GM13977 (cell line): ENCODE results near the gene DNAH2.

Experiments
- DNase-seq: peaks from one replicate; pipeline ENCODE4 v3.0.0; 2012; ENCODE audit warnings: low spot score
- in situ Hi-C: fragments of 300-500 bp; cut with MboI; formaldehyde crosslinking; loops from one replicate; pipeline ENCODE4 v1.12.0; 2022; ENCODE audit warnings: low sequenced_read_pairs, low pct_unique_long_range_greater_than_20kb, mixed read lengths, inconsistent platforms; ENCODE audit not compliant: unreplicated experiment
- TF ChIP-seq, protein P1 (sequence below): IDR thresholded peaks from 2 replicates; pipeline ENCODE4 v1.5.1; 2012; ENCODE audit warnings: mild to moderate bottlenecking, control low read depth; ENCODE audit not compliant: insufficient read depth; ENCODE audit errors: extremely low read depth, missing control alignments

Gene DNAH2

DNA sequence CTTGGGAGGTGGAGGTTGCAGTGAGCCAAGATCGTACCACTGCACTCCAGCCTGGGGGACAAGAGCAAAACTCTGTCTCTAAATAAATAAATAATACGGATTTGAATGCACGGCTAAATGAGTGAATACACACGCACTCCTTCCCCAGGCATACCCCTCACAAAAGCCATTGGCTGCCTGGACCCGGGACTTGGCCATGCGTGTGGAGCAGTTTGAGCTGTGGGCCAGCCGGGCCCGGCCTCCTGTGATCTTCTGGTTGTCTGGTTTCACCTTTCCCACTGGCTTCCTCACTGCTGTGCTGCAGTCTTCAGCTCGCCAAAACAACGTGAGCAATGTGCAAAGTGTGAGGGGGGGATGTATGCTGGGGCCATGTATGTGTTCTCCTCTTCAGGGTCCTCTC is 114.9 kb downstream of the DNAH2 start:
- DNase-seq = no peak
- TF ChIP-seq, protein P1, sequence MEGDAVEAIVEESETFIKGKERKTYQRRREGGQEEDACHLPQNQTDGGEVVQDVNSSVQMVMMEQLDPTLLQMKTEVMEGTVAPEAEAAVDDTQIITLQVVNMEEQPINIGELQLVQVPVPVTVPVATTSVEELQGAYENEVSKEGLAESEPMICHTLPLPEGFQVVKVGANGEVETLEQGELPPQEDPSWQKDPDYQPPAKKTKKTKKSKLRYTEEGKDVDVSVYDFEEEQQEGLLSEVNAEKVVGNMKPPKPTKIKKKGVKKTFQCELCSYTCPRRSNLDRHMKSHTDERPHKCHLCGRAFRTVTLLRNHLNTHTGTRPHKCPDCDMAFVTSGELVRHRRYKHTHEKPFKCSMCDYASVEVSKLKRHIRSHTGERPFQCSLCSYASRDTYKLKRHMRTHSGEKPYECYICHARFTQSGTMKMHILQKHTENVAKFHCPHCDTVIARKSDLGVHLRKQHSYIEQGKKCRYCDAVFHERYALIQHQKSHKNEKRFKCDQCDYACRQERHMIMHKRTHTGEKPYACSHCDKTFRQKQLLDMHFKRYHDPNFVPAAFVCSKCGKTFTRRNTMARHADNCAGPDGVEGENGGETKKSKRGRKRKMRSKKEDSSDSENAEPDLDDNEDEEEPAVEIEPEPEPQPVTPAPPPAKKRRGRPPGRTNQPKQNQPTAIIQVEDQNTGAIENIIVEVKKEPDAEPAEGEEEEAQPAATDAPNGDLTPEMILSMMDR = no peak
- in situ Hi-C loops = no loop called here

GRCh38 chr17:7833011-7833794 is 115.7 kb downstream of the DNAH2 start:
- TF ChIP-seq, protein P1 = no peak
- in situ Hi-C loops = no loop called here
- DNase-seq = no peak

GRCh38 chr17:7833795-7834541 is 116.4 kb downstream of the DNAH2 start, which contains the start of gene KDM6B:
Gene KDM6B, plus strand, starts transcription at chr17:7834217. Its CDS starts 11,338 bp downstream, at chr17:7845555.
- in situ Hi-C loops = no loop called here
- TF ChIP-seq, protein P1 = no peak
- peak; percentile 92 for DNase-seq

DNA sequence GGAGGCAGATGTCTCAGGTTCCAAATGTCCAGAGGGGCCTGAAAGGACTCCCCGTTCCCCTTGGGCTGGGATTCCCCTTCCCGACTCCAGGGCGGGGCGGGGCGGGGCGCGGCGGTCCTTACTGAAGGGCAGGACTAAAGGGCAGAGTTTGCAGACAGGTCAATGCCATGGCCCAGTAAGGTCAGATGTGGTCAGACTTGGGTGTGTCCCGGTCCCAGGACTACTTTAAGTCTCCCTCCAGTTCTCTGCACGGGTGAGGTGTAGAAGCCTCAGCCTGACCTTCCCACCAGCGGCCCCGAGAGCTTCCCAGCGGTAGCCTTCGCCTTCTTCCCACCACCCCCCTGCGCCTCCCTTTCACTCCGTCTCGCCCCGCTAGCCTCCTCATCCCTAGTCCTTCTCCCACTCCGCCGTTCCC is 117.0 kb downstream of the DNAH2 start:
- TF ChIP-seq, protein P1 = no peak
- in situ Hi-C loops = no loop called here
- DNase-seq = peak; percentile 52

- DNase-seq = peak; percentile 94
- TF ChIP-seq, protein P1 = peak; percentile 93
- in situ Hi-C loops = no loop called here
Observed at GRCh38 chr17:7834957-7835813, 117.6 kb downstream of the DNAH2 start.

GRCh38 chr17:7835814-7836595 is 118.5 kb downstream of the DNAH2 start:
- TF ChIP-seq, protein P1 = no peak
- in situ Hi-C loops = no loop called here
- peak; percentile 45 for DNase-seq
